HG02885 (cell line): ENCODE results near the gene DAZAP1.

ENCODE experiments used
- ATAC-seq: cut with Tn5 transposase; IDR thresholded peaks from one replicate; pipeline ENCODE4 v1.9.1; 2021; ENCODE audit warnings: mild to moderate bottlenecking; ENCODE audit not compliant: unreplicated experiment, poor library complexity

DAZAP1 gene

GRCh38 chr19:1453525-1454364, 46.4 kb downstream of the DAZAP1 start:
- no peak for ATAC-seq

DNA sequence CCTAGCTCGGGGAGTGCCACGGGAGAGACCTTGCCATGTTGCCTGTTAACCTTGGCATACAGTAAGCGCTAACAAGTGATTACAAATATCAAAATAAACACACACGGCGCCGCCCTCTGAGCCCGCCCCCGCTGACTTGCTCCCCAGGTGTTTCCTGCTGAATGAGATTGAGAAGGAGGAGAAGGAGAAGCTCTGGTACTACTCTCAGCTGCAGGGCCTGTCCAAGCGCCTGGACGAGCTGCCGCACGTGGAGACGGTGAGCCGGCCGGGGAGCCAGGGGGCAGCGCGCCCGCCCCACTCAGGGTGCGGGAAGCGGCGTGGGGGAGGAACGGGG, 47.6 kb downstream of the DAZAP1 start:
- no peak for ATAC-seq

- no peak for ATAC-seq
Measured at GRCh38 chr19:1455336-1456120, 48.1 kb downstream of the DAZAP1 start.

DNA sequence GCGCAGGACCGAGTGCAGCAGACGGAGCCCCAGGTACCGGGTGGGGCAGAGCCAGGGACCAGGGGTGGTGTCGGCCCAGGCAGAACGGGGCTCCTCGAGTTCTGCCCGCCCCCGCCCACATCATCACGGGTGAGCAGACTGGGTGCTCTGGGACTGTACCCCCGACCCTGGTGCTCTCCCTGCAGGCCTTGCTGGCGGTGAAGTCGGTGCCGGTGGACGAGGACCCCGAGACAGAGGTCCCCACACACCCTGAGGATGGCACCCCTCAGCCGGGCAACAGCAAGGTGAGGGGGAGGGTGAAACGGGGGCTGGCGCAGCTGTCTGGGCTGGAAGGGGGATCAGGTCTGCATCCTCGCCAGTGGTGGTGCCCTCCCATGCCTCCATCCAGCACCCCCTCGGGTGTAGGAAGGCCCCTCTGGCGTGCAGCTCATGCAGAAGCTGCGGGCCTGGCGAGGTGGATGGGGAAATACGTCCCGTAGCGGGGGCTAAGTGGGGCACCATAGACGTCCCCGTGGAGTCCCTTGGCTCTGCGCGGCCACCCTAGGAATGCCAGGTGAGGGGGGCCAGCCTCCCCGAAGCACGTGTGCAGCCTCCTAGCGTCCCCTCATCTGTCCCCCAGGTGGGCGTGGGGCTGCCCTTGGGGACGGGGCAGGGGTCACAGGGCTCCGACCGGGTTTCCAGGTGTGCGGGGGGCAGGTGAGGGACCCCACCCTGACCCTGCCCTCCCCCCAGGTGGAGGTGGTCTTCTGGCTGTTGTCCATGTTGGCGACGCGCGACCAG, 48.9 kb downstream of the DAZAP1 start:
- ATAC-seq = no peak

DNA sequence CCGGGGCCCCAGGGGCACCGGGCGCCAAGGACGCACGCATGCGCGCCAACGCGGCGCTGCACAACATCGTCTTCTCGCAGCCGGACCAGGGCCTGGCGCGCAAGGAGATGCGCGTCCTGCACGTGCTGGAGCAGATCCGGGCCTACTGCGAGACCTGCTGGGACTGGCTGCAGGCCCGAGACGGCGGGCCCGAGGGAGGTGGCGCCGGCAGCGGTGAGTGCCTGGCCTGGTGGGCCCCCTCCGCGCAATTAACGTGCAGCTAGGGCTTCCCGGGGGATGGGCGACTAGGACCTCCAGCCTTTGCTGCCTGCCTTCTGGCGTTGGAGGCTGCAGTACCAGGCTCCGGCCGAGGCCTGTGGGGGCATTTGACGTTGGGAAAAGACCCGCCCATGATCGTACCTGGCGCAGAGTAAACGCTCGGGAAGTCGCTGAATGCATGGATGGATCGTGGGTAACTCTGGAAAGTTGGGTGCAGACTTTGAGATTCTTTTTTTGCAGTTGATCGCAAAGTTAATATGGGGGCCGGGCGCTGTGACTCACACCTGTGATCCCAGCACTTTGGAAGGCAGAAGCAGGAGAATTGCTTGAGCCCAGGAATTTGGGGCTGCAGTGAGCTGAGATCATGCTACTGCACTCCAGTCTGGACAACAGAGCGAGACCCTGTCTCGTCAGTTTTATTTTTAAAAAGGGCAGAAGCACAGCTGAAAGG, 49.8 kb downstream of the DAZAP1 start:
- ATAC-seq = no peak

DNA sequence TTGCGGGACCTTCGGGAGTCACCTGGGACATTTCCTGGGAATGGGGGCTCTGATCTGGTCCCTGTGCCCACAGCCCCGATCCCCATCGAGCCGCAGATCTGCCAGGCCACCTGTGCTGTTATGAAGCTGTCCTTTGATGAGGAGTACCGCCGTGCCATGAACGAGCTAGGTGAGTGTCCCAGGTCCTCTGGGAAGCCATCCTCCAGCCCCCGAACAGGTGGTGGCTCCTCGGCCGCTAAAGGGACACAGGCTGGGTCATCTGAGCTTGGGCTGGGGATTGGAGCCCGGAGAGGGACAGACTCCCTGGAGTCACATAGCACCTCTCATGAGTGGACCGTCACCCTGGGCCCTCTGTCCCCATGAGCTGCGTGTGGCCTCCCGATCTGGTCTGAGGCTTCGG, 50.5 kb downstream of the DAZAP1 start:
- ATAC-seq = no peak

DNA sequence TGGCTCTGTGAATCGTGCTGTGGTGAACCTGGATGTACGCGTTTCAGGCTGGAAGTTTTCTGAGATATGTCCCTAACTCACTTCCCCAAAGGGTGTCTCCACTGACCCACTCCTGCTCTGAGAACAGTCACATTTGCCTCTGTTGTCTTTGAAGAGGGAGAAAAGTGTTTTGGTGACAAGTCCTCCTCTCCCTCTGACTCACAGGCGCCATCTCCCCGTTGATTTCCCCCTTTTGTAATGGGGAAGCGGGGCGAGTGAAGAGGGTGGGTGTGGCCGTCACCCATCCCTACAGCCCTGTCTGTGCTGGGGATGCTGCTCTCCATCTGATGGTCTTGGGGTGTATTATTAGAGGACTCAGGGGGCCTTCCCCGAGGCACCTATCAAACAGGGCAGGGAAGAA, 52.1 kb downstream of the DAZAP1 start:
- ATAC-seq = no peak

DNA sequence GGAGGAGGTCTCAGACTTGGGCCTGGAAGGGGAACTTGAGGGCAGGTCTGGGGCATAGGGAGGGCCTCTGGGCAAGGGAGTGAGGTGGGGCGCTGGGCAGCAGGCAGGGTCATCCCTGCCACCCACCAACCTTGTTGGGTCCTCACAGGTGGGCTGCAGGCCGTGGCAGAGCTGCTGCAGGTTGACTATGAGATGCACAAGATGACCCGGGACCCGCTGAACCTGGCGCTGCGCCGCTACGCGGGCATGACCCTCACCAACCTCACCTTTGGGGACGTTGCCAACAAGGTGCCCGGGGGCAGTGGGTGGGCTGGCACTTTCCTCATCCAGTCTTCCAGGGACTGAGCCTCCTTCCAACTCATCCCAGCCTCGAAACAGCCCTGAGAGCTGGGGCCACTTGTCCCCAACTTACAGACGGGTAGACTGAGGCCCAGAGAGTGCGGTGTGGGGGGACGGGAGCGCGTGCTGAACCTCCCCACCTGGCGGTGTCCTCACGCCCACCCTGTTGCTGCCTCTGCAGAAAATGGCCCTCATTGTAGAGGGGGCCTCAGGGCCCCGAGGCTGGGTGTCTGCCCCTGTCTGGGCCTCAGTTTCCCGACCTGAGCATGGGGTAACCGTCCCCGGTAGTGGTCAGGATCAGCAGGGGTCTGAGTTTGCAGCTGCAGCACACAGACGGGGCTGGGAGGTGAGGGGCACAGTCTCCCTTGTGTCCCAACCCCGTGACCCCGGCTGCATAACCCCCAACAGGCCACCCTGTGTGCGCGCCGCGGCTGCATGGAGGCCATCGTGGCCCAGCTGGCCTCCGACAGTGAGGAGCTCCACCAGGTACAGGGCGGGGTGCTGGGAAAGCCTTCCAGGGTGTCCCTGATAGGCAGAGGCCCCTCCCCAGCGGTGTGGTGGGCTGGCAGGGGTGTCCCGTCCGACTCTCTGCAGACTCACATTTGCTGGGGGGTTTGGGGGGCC, 52.9 kb downstream of the DAZAP1 start:
- ATAC-seq = no peak

DNA sequence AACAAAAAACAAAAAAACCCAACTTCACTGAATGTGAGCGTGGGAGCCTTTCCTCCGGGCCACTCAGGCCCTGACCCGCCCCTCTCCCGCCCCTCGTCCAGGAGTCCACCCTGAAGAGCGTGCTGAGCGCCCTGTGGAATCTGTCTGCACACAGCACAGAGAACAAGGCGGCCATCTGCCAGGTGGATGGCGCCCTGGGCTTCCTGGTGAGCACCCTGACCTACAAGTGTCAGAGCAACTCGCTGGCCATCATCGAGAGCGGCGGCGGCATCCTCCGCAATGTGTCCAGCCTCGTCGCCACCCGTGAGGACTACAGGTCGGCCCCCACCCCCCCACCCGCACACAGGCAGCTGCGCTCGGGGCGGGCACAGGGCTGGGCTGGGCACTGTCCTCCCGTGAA, 54.5 kb downstream of the DAZAP1 start:
- no peak for ATAC-seq

DNA sequence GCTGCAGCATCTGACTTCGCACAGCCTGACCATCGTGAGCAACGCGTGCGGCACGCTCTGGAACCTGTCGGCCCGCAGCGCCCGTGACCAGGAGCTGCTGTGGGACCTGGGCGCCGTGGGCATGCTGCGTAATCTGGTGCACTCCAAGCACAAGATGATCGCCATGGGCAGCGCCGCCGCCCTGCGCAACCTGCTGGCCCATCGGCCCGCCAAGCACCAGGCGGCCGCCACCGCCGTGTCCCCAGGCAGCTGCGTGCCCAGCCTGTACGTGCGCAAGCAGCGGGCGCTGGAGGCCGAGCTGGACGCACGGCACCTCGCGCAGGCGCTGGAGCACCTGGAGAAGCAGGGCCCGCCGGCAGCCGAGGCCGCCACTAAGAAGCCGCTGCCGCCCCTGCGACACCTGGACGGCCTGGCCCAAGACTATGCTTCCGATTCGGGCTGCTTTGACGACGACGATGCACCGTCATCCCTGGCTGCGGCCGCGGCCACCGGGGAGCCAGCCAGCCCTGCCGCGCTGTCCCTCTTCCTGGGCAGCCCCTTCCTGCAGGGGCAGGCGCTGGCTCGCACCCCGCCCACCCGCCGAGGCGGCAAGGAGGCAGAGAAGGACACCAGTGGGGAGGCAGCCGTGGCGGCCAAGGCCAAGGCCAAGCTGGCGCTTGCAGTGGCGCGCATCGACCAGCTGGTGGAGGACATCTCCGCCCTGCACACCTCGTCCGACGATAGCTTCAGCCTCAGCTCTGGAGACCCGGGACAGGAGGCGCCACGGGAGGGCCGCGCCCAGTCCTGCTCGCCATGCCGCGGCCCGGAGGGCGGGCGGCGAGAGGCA, 58.0 kb downstream of the DAZAP1 start:
- no peak for ATAC-seq

DNA sequence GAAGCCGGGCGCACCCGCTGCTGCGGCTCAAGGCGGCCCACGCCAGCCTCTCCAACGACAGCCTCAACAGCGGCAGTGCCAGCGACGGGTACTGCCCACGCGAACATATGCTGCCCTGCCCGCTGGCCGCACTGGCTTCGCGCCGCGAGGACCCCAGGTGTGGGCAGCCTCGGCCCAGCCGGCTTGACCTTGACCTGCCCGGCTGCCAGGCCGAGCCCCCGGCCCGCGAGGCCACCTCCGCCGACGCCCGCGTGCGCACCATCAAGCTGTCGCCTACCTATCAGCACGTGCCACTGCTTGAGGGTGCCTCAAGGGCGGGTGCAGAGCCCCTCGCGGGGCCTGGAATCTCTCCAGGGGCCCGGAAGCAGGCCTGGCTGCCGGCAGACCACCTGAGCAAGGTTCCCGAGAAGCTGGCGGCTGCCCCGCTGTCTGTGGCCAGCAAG, 58.7 kb downstream of the DAZAP1 start:
- ATAC-seq = no peak

DNA sequence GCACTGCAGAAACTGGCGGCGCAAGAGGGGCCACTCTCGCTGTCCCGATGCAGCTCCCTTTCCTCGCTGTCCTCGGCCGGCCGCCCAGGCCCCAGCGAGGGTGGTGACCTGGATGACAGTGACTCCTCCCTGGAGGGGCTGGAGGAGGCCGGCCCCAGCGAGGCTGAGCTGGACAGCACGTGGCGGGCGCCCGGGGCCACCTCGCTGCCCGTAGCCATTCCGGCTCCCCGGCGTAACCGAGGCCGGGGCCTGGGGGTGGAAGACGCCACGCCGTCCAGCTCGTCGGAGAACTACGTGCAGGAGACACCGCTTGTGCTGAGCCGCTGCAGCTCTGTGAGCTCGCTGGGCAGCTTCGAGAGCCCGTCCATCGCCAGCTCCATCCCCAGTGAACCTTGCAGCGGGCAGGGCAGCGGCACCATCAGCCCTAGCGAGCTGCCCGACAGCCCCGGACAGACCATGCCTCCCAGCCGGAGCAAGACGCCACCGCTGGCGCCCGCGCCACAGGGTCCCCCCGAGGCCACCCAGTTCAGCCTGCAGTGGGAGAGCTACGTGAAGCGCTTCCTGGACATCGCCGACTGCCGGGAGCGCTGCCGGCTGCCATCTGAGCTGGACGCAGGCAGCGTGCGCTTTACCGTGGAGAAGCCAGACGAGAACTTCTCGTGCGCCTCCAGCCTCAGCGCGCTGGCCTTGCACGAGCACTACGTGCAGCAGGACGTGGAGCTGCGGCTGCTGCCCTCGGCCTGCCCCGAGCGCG, 59.3 kb downstream of the DAZAP1 start:
- ATAC-seq = no peak

GRCh38 chr19:1467215-1467489, 59.8 kb downstream of the DAZAP1 start:
- ATAC-seq = no peak

- ATAC-seq = no peak
Measured at GRCh38 chr19:1467490-1468273, 60.3 kb downstream of the DAZAP1 start.

DNA sequence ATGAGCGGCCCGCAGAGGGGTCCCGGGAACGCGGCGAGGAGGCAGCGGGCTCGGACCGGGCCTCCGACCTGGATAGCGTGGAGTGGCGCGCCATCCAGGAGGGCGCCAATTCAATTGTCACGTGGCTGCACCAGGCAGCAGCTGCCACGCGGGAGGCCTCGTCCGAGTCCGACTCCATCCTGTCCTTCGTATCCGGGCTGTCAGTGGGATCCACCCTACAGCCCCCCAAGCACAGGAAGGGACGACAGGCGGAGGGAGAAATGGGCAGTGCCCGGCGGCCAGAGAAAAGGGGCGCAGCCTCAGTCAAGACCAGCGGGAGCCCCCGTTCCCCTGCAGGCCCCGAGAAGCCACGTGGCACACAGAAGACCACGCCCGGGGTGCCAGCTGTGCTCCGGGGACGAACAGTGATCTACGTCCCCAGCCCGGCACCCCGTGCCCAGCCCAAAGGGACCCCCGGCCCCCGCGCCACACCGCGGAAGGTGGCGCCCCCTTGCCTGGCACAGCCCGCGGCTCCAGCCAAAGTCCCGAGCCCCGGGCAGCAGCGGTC, 61.0 kb downstream of the DAZAP1 start:
- ATAC-seq = no peak

DNA sequence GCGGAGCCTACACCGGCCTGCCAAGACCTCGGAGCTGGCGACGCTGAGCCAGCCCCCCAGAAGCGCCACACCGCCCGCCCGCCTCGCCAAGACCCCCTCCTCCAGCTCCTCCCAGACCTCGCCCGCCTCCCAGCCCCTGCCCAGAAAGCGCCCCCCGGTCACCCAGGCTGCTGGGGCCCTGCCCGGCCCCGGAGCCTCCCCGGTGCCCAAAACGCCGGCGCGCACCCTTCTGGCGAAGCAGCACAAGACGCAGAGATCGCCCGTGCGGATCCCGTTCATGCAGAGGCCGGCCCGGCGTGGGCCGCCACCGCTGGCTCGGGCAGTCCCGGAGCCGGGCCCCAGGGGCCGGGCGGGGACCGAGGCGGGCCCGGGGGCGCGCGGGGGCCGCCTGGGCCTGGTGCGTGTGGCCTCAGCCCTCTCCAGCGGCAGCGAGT, 61.5 kb downstream of the DAZAP1 start:
- ATAC-seq = no peak
